Activated T-cell treated with anti-CD3 and anti-CD28 coated beads, Interleukin-2, amount 50 U/mL, for 48 hours (primary cell): ENCODE measurements around the gene SAMD14.

Experiments
- DNase-seq, 2 experiments: peaks; one replicate each; pipeline ENCODE4 v3.0.0-alpha.2; 2020

Gene SAMD14

DNA sequence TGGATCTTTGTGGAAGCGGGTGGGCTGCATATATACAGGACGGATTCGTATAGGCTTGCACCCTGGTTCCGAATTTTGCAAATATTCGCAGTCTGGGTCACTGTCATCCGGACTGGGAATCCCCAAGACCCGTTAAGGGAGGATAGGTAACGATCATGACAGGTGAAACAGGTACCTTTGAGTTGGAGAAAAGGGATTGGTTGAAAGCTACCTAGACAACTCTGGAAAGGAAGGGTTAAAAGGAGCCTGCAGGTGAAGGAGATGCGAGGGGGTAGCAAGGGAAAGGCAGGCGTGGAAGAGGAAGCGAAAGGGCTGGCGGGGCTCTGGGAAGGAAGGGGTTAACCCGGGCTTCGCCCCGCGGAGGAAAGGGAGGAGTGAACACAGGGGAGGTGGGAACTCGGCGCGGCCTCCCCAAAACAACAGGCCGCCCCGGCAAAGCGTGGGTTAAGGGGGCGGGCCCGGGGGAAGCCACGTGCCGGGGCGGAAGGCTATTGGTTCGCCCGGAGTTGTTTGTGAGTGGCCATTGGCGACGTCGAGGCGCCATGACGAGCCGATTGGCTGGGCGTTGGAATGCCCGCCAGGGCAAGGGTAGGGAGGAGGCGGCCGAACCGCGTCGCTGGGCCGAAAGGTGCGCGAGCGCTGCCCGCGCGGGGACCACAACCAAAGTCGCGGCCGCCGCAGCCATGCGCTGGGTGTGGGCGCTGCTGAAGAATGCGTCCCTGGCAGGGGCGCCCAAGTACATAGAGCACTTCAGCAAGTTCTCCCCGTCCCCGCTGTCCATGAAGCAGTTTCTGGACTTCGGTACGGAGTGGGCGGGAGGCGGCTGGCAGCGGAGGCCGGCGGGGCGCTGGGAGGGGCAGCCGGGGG is 35.0 kb downstream of the SAMD14 start, which contains the start of gene PDK2:
Gene PDK2 (plus strand): TSS at position 599 of the 867 bp plus-strand sequence. CDS start 85 bp downstream, at position 684.
- DNase-seq: peak; percentile 95 to 97

DNA sequence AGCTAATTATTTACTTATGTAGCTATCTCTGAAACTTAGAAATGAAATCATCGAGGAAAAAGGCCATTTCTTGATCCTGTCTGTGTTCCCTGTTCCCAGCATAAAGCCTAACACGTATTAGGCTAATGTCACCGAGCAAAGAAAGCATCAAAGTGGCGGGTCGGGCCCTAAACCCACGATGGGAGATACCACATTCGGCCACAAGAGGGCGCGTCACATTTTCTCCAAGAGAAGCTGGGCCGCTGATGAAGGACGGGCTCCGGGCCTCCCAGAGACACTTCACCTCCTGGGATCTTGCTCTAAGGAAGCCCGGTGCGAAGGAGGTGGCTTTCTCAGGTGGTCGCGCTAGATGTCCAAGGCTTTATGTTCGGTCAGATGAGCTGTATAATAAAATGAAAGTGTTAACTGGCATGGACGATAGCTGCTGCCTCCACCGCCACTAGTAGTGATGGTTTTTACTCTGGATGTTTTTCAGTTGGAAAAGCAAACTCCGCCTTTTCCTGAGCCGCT is 35.7 kb downstream of the SAMD14 start:
- DNase-seq: peak; percentile 96 to 98

DNA sequence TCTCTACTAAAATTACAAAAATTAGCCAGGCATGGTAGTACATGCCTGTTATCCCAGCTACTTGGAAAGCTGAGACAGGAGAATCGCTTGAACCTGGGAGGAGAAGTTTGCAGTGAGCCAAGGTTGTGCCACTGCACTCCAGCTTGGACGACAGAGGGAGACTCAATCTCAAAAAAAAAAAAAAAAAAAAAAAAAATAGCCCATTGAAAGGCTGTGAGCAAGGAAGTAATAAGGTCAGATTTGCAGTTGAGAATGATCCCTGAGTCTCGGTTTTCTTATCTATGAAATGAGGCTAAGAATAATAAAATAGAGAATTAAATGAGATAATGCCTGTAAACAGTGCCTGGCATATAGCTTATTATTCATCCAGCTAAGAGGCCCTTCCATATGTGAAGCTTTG is 36.2 kb downstream of the SAMD14 start:
- no peak for DNase-seq

DNA sequence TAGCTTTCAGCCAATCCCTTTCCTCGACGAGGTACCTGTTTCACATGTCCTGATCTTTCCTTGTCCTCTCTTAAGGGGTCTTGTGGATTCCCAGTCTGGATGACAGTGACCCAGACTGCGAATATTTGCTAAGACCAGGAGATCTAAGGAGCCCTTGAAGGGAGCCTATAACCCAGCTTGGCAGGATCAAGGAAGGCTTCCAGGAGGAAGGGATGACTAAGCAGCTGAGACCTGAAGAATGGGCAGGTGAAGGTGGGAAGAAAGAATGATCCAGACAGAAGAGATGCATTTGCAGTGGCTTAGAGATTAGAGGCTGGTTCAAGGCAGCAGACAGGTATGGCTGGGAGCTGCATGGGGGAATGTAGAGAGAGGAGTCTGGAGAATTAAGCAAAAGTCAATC is 36.7 kb downstream of the SAMD14 start:
- no peak for DNase-seq

DNA sequence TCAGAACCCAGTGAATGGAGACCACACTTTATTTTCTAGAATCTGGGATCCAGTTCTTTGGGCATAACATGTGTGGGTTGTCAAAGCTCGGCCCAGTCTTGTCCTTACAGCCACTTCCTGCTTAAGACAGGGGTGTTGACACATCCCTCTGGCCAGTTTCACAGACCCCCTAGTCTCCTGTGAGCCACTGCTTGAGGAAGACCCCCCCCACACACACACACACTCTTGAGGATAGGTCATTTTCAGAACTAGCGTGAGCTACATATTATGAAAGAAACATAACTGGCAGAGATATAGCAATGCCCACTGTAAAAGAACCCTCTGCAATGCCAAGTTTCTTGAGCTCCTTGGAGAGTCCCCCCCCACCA is 38.1 kb downstream of the SAMD14 start:
- no peak for DNase-seq

DNA sequence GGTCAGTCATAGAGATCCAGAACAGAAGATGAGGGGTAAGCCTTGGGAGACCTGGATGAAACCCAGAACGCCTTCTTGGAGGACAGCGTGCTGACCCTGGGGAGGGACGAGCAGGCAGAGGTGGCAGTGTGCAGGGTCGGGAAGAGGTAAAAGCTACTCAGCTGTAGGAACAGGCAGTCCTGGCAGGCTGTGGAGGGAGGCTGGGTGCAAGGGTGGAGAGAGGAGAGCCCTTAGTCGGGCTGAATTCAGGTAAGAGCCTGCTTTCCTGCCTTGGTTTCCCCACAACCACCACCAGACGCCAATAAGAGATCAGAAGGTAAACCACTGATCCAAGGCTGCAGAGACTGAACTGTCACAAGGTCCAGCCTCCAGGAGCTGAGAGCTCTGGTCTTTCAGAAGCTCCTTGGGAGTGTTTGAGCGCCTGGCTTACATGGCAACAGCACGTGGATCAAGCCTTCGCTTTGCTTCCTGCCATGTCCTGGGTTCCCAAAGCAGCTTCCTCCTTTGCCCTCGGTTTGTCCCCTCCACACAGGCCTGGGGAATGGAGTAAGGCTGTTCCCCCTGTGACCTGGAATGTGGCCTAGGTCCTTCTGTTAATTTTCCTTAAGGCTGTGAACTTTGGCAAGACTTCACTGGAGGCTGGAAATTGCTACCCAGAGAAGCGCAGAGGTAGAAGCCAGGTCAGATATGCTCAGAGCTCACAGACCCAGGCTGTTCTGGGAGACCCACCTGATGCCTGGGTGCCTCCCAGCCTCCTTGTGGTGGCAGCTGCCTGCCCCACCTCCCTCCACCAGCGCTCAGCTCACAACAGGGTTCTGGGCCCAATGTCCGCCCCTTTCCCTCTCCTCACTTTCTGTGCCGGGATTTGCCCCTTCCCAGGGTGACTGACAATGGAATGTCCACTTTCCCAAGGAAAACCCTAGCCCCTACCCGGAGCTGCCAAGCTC is 38.7 kb downstream of the SAMD14 start:
- no peak for DNase-seq

DNA sequence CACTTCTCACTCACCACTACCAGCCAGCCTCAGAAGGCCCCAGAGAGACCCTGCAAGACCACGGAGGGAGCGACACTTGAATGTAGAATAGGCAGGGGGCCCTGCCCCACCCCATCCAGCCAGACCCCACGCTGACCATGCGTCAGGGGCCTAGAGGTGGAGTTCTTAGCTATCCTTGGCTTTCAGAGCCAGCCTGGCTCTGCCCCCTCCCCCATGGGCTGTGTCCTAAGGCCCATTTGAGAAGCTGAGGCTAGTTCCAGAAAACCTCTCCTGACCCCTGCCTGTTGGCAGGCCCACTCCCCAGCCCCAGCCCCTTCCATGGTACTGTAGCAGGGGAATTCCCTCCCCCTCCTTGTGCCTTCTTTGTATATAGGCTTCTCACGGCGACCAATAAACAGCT is 39.9 kb downstream of the SAMD14 start:
- no peak for DNase-seq

DNA sequence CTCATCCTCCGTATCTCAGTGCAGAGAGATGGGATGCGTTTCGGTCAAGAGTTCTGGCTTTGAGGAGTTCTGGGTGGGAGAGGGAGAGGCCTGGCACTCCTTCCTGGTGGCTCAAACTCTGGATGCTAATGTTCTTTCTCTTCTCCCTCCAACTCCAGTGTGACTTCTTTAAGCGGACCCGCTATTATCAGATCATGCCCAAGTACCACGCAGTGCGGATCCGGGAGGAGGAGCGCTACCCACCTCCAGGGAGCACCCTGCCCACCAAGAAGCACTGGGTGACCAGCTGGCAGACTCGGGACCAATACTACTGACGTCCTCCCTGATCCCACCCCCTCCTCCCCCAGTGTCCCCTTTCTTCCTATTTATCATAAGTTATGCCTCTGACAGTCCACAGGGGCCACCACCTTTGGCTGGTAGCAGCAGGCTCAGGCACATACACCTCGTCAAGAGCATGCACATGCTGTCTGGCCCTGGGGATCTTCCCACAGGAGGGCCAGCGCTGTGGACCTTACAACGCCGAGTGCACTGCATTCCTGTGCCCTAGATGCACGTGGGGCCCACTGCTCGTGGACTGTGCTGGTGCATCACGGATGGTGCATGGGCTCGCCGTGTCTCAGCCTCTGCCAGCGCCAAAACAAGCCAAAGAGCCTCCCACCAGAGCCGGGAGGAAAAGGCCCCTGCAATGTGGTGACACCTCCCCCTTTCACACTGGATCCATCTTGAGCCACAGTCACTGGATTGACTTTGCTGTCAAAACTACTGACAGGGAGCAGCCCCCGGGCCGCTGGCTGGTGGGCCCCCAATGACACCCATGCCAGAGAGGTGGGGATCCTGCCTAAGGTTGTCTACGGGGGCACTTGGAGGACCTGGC is 40.8 kb downstream of the SAMD14 start:
- DNase-seq: no peak

DNA sequence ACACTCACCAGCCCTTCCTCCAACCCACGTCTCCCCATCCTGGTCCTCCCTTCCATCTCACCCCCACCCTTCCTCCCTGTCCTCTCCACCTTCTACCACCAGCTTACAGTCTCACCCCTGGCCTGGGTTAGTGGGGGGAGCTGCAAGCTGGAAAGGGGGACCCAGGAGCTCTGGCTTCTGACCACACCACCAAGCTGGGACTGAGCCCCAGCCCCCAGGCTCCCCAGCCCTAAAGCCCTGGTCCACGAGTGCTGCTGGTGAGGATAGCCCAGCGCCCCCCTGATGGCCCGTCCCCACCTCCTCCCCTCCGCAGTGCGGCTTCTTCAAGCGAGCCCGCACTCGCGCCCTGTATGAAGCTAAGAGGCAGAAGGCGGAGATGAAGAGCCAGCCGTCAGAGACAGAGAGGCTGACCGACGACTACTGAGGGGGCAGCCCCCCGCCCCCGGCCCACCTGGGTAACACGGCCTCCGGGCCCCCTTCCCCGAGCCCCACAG is 42.0 kb downstream of the SAMD14 start:
- DNase-seq: no peak

DNA sequence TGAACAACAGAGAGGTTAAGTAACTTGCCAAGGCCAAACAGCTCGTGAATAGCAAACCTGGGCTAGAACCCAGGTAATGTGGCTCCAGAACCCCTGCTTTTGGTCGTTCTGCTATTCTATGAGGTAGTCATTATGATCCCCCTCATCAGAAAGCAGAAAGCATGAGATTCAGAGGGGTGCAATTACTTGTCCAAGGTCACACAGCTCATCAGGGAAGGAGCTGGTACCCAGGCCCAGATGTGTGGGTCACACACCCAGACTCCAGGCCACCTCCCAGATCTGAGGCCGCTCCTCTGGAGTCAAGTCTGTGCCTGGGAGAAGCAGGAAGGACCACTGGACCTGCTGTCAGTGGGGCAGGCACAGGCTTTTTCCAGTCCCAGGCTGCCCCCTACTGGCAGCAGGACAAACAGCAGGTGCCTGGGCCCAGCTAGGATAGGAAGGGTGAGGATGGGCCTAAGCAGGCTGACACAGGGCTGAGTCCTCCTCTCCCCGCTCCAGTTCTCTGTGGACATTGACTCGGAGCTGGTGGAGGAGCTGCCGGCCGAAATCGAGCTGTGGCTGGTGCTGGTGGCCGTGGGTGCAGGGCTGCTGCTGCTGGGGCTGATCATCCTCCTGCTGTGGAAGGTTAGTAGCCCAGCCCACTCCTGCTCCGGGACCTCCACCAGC is 42.6 kb downstream of the SAMD14 start:
- DNase-seq: peak; percentile 89 to 90

DNA sequence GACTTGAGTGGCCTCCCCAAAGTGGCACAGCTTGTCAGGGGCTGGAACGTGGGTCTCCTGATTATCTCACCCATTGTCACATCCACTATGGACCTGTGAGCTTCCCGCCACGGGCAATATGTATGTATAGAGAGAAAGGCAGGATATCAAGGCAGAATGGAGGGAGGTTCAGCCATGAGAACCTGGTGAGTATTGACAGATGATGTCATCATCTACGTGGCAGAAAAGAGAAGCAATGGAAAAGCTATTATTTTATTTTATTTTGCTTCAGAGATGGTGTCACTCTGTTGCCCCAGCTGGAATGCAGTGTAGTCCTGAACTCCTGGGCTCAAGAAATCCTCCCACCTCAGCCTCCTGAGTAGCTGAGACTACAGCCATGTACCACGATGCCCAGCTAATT is 48.2 kb downstream of the SAMD14 start:
- no peak for DNase-seq

DNA sequence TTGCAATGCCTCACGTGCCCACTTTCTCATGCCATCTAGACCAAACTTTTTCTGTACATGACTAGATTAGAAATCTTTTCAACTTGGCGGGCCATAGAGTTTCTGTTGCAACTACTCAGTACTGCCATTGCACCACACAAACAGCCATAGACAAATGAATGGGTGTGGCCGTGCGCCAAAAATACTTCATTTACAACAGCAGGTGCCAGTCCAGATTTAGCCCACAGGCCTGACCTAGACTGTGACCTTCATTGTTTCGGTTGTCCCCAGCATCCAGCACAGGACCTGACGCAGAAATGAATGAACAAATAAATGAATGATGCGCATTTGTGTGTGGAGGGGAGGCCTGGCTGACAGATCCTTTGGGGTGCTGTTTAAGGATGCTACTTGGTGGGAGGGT is 49.1 kb downstream of the SAMD14 start:
- DNase-seq: no peak

DNA sequence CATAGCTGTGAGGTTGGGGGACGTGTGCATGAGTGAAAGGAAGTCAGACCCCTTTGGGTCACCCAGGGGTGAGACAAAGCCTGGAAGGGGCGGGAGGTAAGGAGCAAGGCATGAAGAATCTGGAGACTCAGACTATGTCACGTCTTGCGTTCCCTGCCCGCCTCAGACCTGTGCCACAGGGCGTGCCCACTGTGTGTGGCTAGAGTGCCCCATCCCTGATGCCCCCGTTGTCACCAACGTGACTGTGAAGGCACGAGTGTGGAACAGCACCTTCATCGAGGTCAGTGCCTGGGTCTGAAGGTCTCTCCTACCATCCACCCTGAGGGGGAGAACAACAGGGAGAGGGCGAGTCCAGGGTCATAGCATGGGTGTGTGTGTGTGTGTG is 49.9 kb downstream of the SAMD14 start:
- no peak for DNase-seq

DNA sequence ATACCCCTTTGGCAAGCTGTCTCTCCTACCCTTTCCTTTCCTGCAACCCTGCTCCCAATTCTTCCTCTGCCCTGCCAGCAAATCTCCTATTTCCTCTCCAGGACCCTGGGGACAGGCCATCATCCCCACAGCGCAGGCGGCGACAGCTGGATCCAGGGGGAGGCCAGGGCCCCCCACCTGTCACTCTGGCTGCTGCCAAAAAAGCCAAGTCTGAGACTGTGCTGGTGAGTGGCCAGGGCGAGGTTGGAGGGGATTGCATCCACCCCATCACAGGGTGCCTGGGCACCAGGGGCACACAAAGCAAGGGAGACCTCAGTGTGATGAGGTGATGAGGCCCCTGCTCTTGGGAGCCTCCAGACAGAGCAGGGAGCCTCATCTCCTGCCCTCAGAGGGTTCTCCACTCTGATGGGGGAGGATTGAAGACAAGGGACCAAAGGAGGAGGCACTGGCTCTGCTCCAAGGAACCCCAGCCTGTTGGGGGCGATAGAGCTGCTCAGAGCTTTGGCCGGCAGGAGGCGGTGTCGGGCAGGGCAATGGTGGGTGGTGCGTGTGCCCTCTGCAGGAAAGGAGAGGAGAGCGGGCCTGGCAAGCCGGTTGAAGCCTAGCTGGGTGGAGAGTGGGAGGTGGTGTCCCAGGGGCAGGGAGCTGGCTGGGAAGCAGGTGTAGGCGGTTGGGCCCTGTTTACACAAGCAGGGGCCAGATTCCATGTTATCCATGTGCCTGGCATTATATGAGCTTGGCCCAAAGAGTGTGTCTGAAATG is 50.4 kb downstream of the SAMD14 start:
- DNase-seq: peak; percentile 49 to 54

DNA sequence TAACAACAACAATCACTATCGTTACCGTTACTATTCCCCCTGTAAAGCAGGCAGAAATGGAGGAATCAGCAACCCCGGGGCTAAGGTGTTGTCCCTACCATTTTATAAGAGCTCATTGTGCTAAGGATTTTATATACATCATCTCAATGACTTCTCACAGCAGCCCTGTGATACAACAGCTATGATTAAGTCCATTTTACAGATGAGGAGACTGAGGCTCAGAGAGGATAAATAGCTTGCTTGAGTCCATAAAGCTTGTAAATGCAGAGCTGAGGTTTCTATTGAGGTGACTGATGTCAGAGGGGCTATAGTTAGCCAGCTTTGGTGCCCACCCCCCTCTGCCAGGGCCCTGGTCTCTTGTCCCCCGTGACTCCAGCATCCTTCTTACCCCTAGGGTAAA is 51.5 kb downstream of the SAMD14 start:
- DNase-seq: no peak

DNA sequence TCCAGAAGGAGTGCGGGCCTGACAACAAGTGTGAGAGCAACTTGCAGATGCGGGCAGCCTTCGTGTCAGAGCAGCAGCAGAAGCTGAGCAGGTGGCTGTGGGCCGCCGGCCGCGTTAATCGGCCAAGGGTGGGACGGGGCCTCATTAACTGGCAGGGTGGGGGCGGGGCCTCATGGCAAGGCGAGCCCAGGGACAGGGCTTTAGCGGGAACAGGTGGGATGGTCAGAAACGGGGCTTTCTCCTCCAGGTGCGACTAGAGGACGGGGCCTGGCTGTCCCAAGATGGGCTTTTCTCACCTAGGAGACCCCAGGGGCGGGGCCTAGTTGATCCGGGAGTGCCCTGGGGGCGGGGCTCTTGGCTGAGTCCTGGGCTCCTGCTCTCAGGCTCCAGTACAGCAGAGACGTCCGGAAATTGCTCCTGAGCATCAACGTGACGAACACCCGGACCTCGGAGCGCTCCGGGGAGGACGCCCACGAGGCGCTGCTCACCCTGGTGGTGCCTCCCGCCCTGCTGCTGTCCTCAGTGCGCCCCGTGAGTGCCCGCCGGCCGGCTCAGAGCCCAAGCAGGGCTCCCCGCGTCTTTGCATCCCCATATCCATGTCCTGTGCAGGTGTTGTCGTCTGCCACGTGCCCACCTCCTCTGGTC is 53.2 kb downstream of the SAMD14 start:
- DNase-seq: no peak

DNA sequence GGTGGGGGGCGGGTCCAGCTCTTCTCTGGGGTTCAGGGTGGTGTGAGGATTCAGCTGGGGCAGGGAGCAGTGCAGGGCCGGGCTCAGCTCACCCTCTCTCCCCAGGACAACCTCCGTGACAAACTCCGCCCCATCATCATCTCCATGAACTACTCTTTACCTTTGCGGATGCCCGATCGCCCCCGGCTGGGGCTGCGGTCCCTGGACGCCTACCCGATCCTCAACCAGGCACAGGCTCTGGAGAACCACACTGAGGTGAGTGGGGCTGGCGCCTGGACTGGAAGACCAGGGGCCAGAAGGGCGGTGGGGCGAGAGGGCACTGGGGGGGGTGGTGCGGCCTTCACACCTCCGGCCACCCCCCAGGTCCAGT is 53.8 kb downstream of the SAMD14 start:
- DNase-seq: no peak

DNA sequence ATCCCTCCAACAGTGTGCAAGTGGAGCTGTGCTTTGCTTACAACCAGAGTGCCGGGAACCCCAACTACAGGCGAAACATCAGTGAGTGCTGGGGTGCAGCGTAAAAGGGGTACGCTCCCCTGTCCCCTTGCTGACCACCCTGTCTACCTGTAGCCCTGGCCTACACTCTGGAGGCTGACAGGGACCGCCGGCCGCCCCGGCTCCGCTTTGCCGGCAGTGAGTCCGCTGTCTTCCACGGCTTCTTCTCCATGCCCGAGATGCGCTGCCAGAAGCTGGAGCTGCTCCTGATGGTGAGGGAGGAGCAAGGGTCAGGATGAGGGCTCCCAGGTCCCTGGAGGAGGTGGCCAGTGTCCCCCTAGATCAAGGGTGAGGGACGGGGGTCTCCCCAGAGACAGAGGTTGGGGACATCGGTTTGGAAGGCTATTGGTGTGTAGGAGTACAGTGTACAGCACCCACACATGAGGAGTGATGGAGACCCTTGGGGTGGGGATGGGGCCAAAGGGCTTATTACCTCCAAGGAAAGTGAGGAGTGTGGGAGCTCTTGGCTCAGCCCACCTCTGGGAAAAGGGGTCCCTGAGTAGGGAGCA is 54.4 kb downstream of the SAMD14 start:
- no peak for DNase-seq

DNA sequence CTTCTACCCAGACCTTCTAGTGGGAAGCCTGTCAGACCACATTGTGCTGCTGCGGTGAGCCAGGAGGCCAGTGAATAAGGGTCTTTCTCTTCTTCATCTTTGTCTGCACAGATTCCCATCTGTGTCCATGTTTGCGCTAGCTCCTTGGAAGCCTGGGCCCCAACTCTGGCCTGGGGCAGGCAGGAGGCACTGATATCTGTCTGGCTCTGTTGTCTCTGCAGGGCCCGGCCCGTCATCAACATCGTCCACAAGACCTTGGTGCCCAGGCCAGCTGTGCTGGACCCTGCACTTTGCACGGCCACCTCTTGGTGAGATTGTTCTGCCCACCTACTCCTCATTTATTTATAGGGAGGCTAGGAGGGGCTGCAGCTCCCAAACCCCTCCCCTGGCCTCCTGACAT is 55.7 kb downstream of the SAMD14 start:
- DNase-seq: no peak

DNA sequence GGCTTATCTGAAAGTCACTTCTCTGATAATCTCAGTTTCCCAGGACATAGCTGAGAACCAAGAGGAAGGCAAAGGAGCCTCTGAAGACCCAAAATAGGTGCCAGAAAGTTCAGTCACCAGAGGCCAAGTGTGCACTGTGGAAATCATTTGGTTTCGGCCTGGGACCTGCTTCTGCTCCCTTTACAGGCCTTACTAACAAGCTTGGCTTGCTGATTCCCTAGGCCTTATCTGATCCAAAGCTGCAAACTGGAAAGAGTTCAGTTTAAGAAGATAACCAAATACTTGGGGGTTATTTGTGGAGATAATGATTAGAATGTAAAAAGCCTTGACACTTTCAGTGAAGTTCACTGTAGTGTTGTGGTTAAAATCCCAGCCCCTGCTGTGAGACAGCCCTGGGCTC is 57.0 kb downstream of the SAMD14 start:
- no peak for DNase-seq
